Activated CD4-positive, alpha-beta memory T cell treated with anti-CD3 and anti-CD28 coated beads for 36 hours (primary cell): ENCODE results near the gene EPS8. TPM values are rescaled to one million over a fixed set of nuclear protein-coding genes. Genes with fewer than 3 reads are reported as not detected.

Experiments
- CTCF ChIA-PET: fragments of 350-600 bp; sonication (Branson Sonifier 250); formaldehyde crosslinking; loops from one replicate; lab custom pipeline; 2021; ENCODE audit warnings: antibody characterized with exemption, inconsistent platforms; lab: Charles Lee
- POLR2A ChIA-PET: fragments of 350-600 bp; sonication (Branson Sonifier 250); formaldehyde crosslinking; loops from one replicate; lab custom pipeline; 2021; ENCODE audit warnings: antibody characterized with exemption; lab: Charles Lee
- DNase-seq: peaks from one replicate; pipeline ENCODE4 v3.0.0-alpha.2; 2020
- H3K27ac Mint-ChIP-seq: one replicate; pipeline ENCODE4 v1.8.0; 2021; ENCODE audit warnings: mixed read lengths
- H3K27me3 Mint-ChIP-seq: one replicate; pipeline ENCODE4 v1.8.0; 2021; ENCODE audit warnings: mixed read lengths
- H3K36me3 Mint-ChIP-seq: one replicate; pipeline ENCODE4 v1.8.0; 2021; ENCODE audit warnings: mixed read lengths
- H3K4me1 Mint-ChIP-seq: one replicate; pipeline ENCODE4 v1.8.0; 2021; ENCODE audit warnings: low read depth, mixed read lengths
- H3K4me3 Mint-ChIP-seq: one replicate; pipeline ENCODE4 v1.8.0; 2021; ENCODE audit warnings: mild to moderate bottlenecking, mixed read lengths
- H3K9me3 Mint-ChIP-seq: one replicate; pipeline ENCODE4 v1.8.0; 2021; ENCODE audit warnings: mixed read lengths
- intact Hi-C: fragments of 100-400 bp; cut with micrococcal nuclease; formaldehyde crosslinking; loops from one replicate; pipeline ENCODE4 v1.15.1; 2023
- total RNA-seq, 2 experiments: library from RNA; stranded (reverse); gene quantifications; one replicate each; pipeline ENCODE4 v1.2.3, GENCODE V29; 2021

EPS8 gene
- total RNA-seq, 2 experiments from 2014 or later, result 3.2 to 3.5 TPM

GRCh38 chr12:15613981-15614380 lies 175.2 kb downstream of the EPS8 start:
- no peak for DNase-seq
- intact Hi-C loops, result no loop called here
- Mint-ChIP-seq H3K9me3 (peaks cover 8% of the 10 kb centered on the region), H3K36me3 (no peaks in the 10 kb centered on the region), H3K4me1 (no peaks in the 10 kb centered on the region), H3K4me3 (no peak overlapping the region), H3K27ac (no peak overlapping the region), H3K27me3 (no peaks in the 10 kb centered on the region)
- ChIA-PET POLR2A (no interaction called here), CTCF (no interaction called here)

- no peak for DNase-seq
- ChIA-PET CTCF (interaction anchor here (0.7 to 1.4 kb wide), 2 partner anchors 23 to 77 kb away, joined by 3 to 5 read pairs; no protein-coding TSS in a partner anchor), POLR2A (no interaction called here)
- intact Hi-C loops, result no loop called here
- peaks cover 3% of the 10 kb centered on the region for H3K9me3 Mint-ChIP-seq
- no peak overlapping the region for H3K4me3 Mint-ChIP-seq
- H3K36me3 Mint-ChIP-seq, result no peaks in the 10 kb centered on the region
- no peaks in the 10 kb centered on the region for H3K4me1 Mint-ChIP-seq
- H3K27ac Mint-ChIP-seq, result no peak overlapping the region
- peaks cover 3% of the 10 kb centered on the region for H3K27me3 Mint-ChIP-seq
Observed at GRCh38 chr12:15608941-15609340, 180.2 kb downstream of the EPS8 start.

GRCh38 chr12:15608406-15608805 lies 180.8 kb downstream of the EPS8 start:
- H3K4me3 Mint-ChIP-seq, result no peak overlapping the region
- DNase-seq, result no peak
- H3K27me3 Mint-ChIP-seq, result peaks cover 3% of the 10 kb centered on the region
- intact Hi-C loops, result no loop called here
- CTCF ChIA-PET, result interaction anchor here (1.4 kb wide), 1 partner anchor 76 kb away, joined by 5 read pairs; no protein-coding TSS in a partner anchor
- H3K4me1 Mint-ChIP-seq, result no peaks in the 10 kb centered on the region
- no peaks in the 10 kb centered on the region for H3K36me3 Mint-ChIP-seq
- POLR2A ChIA-PET, result no interaction called here
- peaks cover 3% of the 10 kb centered on the region for H3K9me3 Mint-ChIP-seq
- H3K27ac Mint-ChIP-seq, result no peak overlapping the region

- intact Hi-C loops, result no loop called here
- H3K4me3 Mint-ChIP-seq, result no peak overlapping the region
- POLR2A ChIA-PET, result no interaction called here
- H3K36me3 Mint-ChIP-seq, result no peaks in the 10 kb centered on the region
- no peak for DNase-seq
- no peak overlapping the region for H3K27ac Mint-ChIP-seq
- no peaks in the 10 kb centered on the region for H3K9me3 Mint-ChIP-seq
- H3K4me1 Mint-ChIP-seq, result peaks cover 4% of the 10 kb centered on the region
- H3K27me3 Mint-ChIP-seq, result peaks cover 3% of the 10 kb centered on the region
- CTCF ChIA-PET, result interaction anchor here (1.1 kb wide), 1 partner anchor 21 kb away, joined by 4 read pairs; no protein-coding TSS in a partner anchor
Observed at GRCh38 chr12:15605881-15606590, 183.2 kb downstream of the EPS8 start.

GRCh38 chr12:15603474-15604085 lies 185.6 kb downstream of the EPS8 start:
- H3K27me3 Mint-ChIP-seq, result peaks cover 3% of the 10 kb centered on the region
- no peak for DNase-seq
- CTCF ChIA-PET, result interaction anchor here (1.3 kb wide), 1 partner anchor 13 kb away, joined by 4 read pairs; no protein-coding TSS in a partner anchor
- no peak overlapping the region for H3K4me3 Mint-ChIP-seq
- peaks cover 4% of the 10 kb centered on the region for H3K4me1 Mint-ChIP-seq
- intact Hi-C loops, result no loop called here
- no peaks in the 10 kb centered on the region for H3K36me3 Mint-ChIP-seq
- POLR2A ChIA-PET, result no interaction called here
- no peak overlapping the region for H3K27ac Mint-ChIP-seq
- no peaks in the 10 kb centered on the region for H3K9me3 Mint-ChIP-seq

- H3K27ac Mint-ChIP-seq, result no peak overlapping the region
- no peaks in the 10 kb centered on the region for H3K9me3 Mint-ChIP-seq
- H3K4me3 Mint-ChIP-seq, result no peak overlapping the region
- ChIA-PET CTCF (interaction anchor here (0.7 to 1.3 kb wide), 2 partner anchors 11 to 255 kb away, joined by 4 read pairs; no protein-coding TSS in a partner anchor), POLR2A (no interaction called here)
- intact Hi-C loops, result no loop called here
- no peaks in the 10 kb centered on the region for H3K36me3 Mint-ChIP-seq
- H3K27me3 Mint-ChIP-seq, result peaks cover 3% of the 10 kb centered on the region
- DNase-seq, result no peak
- H3K4me1 Mint-ChIP-seq, result peaks cover 4% of the 10 kb centered on the region
Observed at GRCh38 chr12:15602051-15602672, 187.0 kb downstream of the EPS8 start.

GRCh38 chr12:15601210-15601800 lies 187.9 kb downstream of the EPS8 start:
- Mint-ChIP-seq H3K4me3 (no peak overlapping the region), H3K27ac (no peak overlapping the region), H3K27me3 (peaks cover 3% of the 10 kb centered on the region), H3K9me3 (no peaks in the 10 kb centered on the region), H3K4me1 (peaks cover 4% of the 10 kb centered on the region), H3K36me3 (no peaks in the 10 kb centered on the region)
- ChIA-PET CTCF (no interaction called here), POLR2A (no interaction called here)
- DNase-seq, result peak; percentile 15
- intact Hi-C loops, result no loop called here

- intact Hi-C loops, result no loop called here
- POLR2A ChIA-PET, result no interaction called here
- peaks cover 4% of the 10 kb centered on the region for H3K4me1 Mint-ChIP-seq
- H3K4me3 Mint-ChIP-seq, result no peak overlapping the region
- H3K27me3 Mint-ChIP-seq, result peaks cover 3% of the 10 kb centered on the region
- no peaks in the 10 kb centered on the region for H3K36me3 Mint-ChIP-seq
- H3K9me3 Mint-ChIP-seq, result no peaks in the 10 kb centered on the region
- H3K27ac Mint-ChIP-seq, result no peak overlapping the region
- no peak for DNase-seq
- CTCF ChIA-PET, result no interaction called here
Observed at GRCh38 chr12:15600223-15600935, 188.8 kb downstream of the EPS8 start.

GRCh38 chr12:15599266-15600037 lies 189.7 kb downstream of the EPS8 start:
- Mint-ChIP-seq H3K4me1 (peaks cover 4% of the 10 kb centered on the region), H3K36me3 (no peaks in the 10 kb centered on the region), H3K27ac (no peak overlapping the region), H3K9me3 (no peaks in the 10 kb centered on the region), H3K4me3 (no peak overlapping the region), H3K27me3 (no peaks in the 10 kb centered on the region)
- DNase-seq, result no peak
- CTCF ChIA-PET, result interaction anchor here (1.3 kb wide), 1 partner anchor 15 kb away, joined by 3 read pairs; no protein-coding TSS in a partner anchor
- intact Hi-C loops, result no loop called here
- POLR2A ChIA-PET, result no interaction called here

GRCh38 chr12:15597125-15597830 lies 191.9 kb downstream of the EPS8 start:
- no peak for DNase-seq
- Mint-ChIP-seq H3K27me3 (no peaks in the 10 kb centered on the region), H3K4me3 (no peak overlapping the region), H3K9me3 (no peaks in the 10 kb centered on the region), H3K27ac (no peak overlapping the region), H3K4me1 (peaks cover 4% of the 10 kb centered on the region), H3K36me3 (no peaks in the 10 kb centered on the region)
- intact Hi-C loops, result no loop called here
- ChIA-PET CTCF (interaction anchor here (0.6 to 2.2 kb wide), 3 partner anchors 9 to 321 kb away, joined by 3 to 6 read pairs (median 5); no protein-coding TSS in a partner anchor), POLR2A (no interaction called here)
